Measurements from ENCODE around the gene HDGF. TPM values are rescaled to one million over a fixed set of nuclear protein-coding genes. Genes with fewer than 3 reads are reported as not detected.
"Not testable (repeated sequence)": the region's sequence is repeated elsewhere in the genome, so short reads cannot be mapped to it uniquely, and the experiment has no call there.

The HDGF gene
- total and polyA plus RNA-seq, 4 donors: 69.8 to 197 (median 157) TPM

- no peak overlapping the region for H3K27ac ChIP-seq (ENCODE audit: low read depth, low read length)
- peaks cover 20% of the 10 kb centered on the region for H3K4me1 ChIP-seq (ENCODE audit: control insufficient read depth, insufficient read depth, low read length)
- 80% methylated on average over 1 of the region's 8 CpGs for WGBS (ENCODE audit: insufficient coverage)
- H3K36me3 ChIP-seq (ENCODE audit: control insufficient read depth, insufficient read depth, low read length): peaks cover 8% of the 10 kb centered on the region
- no peak for DNase-seq (ENCODE audit: low read depth in 4 of 6, low spot score in 6 of 6)
- no peaks in the 10 kb centered on the region for H3K27me3 ChIP-seq (ENCODE audit: control insufficient read depth, insufficient read depth, low read length)
- H3K9me3 ChIP-seq (ENCODE audit: control insufficient read depth, insufficient read depth, low read length): no peaks in the 10 kb centered on the region
- peak overlapping the region; percentile 99 for H3K4me3 ChIP-seq (ENCODE audit: low read depth, low read length)
These were observed 17.3 kb upstream of the HDGF start for GRCh38 chr1:156768610-156769295.

GRCh38 chr1:156767879-156768604 lies 16.6 kb upstream of the HDGF start:
- peaks cover 20% of the 10 kb centered on the region for H3K4me1 ChIP-seq (ENCODE audit: control insufficient read depth, insufficient read depth, low read length)
- 0% methylated on average over 12 of the region's 31 CpGs for WGBS (ENCODE audit: insufficient coverage)
- no peaks in the 10 kb centered on the region for H3K27me3 ChIP-seq (ENCODE audit: control insufficient read depth, insufficient read depth, low read length)

GRCh38 chr1:156767101-156767878 lies 15.8 kb upstream of the HDGF start, which contains the start of gene PRCC:
PRCC (plus strand) TSS chr1:156767535; CDS start chr1:156767772, 237 bp downstream.
- WGBS (ENCODE audit: insufficient coverage): 0% methylated on average over 50 of the region's 50 CpGs
- peak within 1 kb of the TSS; percentile 99 for H3K4me3 ChIP-seq (ENCODE audit: low read depth, low read length)
- peaks cover 20% of the 10 kb centered on the region for H3K4me1 ChIP-seq (ENCODE audit: control insufficient read depth, insufficient read depth, low read length)

More at GRCh38 chr1:156767879-156768604, 16.6 kb upstream of the HDGF start:
- Histone ChIP-seq H3K36me3 (ENCODE audit: control insufficient read depth, insufficient read depth, low read length) (peaks cover 8% of the 10 kb centered on the region), H3K27ac (ENCODE audit: low read depth, low read length) (peak overlapping the region; percentile 98), H3K9me3 (ENCODE audit: control insufficient read depth, insufficient read depth, low read length) (no peaks in the 10 kb centered on the region), H3K4me3 (ENCODE audit: low read depth, low read length) (peak overlapping the region; percentile 99)
- no peak for DNase-seq (ENCODE audit: low read depth in 4 of 6, low spot score in 6 of 6)

GRCh38 chr1:156766298-156767100 lies 15.0 kb upstream of the HDGF start:
- H3K36me3 ChIP-seq (ENCODE audit: control insufficient read depth, insufficient read depth, low read length): peaks cover 6% of the 10 kb centered on the region
- H3K9me3 ChIP-seq (ENCODE audit: control insufficient read depth, insufficient read depth, low read length): no peaks in the 10 kb centered on the region
- peaks cover 18% of the 10 kb centered on the region for H3K4me1 ChIP-seq (ENCODE audit: control insufficient read depth, insufficient read depth, low read length)
- H3K27me3 ChIP-seq (ENCODE audit: control insufficient read depth, insufficient read depth, low read length): no peaks in the 10 kb centered on the region
- H3K4me3 ChIP-seq (ENCODE audit: low read depth, low read length): peak overlapping the region; percentile 99
- peak in 1 of 6 donors; percentile 57 for DNase-seq (ENCODE audit: low read depth in 4 of 6, low spot score in 6 of 6)
- peak overlapping the region; percentile 98 for H3K27ac ChIP-seq (ENCODE audit: low read depth, low read length)
- WGBS (ENCODE audit: insufficient coverage): 11% methylated on average over 12 of the region's 14 CpGs

More at GRCh38 chr1:156767101-156767878, 15.8 kb upstream of the HDGF start, which contains the start of gene PRCC:
- H3K9me3 ChIP-seq (ENCODE audit: control insufficient read depth, insufficient read depth, low read length): no peaks in the 10 kb centered on the region
- peak within 1 kb of the TSS; percentile 98 for H3K27ac ChIP-seq (ENCODE audit: low read depth, low read length)
- DNase-seq (ENCODE audit: low read depth in 4 of 6, low spot score in 6 of 6): peak; percentile 98 to 100 (median 100)
- no peaks in the 10 kb centered on the region for H3K27me3 ChIP-seq (ENCODE audit: control insufficient read depth, insufficient read depth, low read length)
- H3K36me3 ChIP-seq (ENCODE audit: control insufficient read depth, insufficient read depth, low read length): peaks cover 8% of the 10 kb centered on the region

- no CpG with 5 or more reads among the region's 5 CpGs for WGBS (ENCODE audit: insufficient coverage)
- DNase-seq (ENCODE audit: low read depth in 4 of 6, low spot score in 6 of 6): no peak
- Histone ChIP-seq H3K27ac (ENCODE audit: low read depth, low read length) (no peak overlapping the region), H3K27me3 (ENCODE audit: control insufficient read depth, insufficient read depth, low read length) (no peaks in the 10 kb centered on the region), H3K36me3 (ENCODE audit: control insufficient read depth, insufficient read depth, low read length) (no peaks in the 10 kb centered on the region), H3K4me3 (ENCODE audit: low read depth, low read length) (no peak overlapping the region), H3K9me3 (ENCODE audit: control insufficient read depth, insufficient read depth, low read length) (no peaks in the 10 kb centered on the region), H3K4me1 (ENCODE audit: control insufficient read depth, insufficient read depth, low read length) (peaks cover 15% of the 10 kb centered on the region)
These were observed 14.2 kb upstream of the HDGF start for GRCh38 chr1:156765666-156766065.

GRCh38 chr1:156765136-156765535 lies 13.7 kb upstream of the HDGF start:
- not testable (repeated sequence) for H3K27me3 ChIP-seq (ENCODE audit: control insufficient read depth, insufficient read depth, low read length); H3K4me3 ChIP-seq (ENCODE audit: low read depth, low read length); H3K36me3 ChIP-seq (ENCODE audit: control insufficient read depth, insufficient read depth, low read length); DNase-seq (ENCODE audit: low read depth in 4 of 6, low spot score in 6 of 6); H3K9me3 ChIP-seq (ENCODE audit: control insufficient read depth, insufficient read depth, low read length); H3K27ac ChIP-seq (ENCODE audit: low read depth, low read length)
- WGBS (ENCODE audit: insufficient coverage): 92% methylated on average over 7 of the region's 15 CpGs
- peaks cover 15% of the 10 kb centered on the region for H3K4me1 ChIP-seq (ENCODE audit: control insufficient read depth, insufficient read depth, low read length)

GRCh38 chr1:156760796-156761104 lies 9.3 kb upstream of the HDGF start:
- no peaks in the 10 kb centered on the region for H3K36me3 ChIP-seq (ENCODE audit: control insufficient read depth, insufficient read depth, low read length)
- H3K4me3 ChIP-seq (ENCODE audit: low read depth, low read length): no peak overlapping the region
- no peaks in the 10 kb centered on the region for H3K27me3 ChIP-seq (ENCODE audit: control insufficient read depth, insufficient read depth, low read length)
- 97% methylated on average over 2 of the region's 4 CpGs for WGBS (ENCODE audit: insufficient coverage)
- no peak for DNase-seq (ENCODE audit: low read depth in 4 of 6, low spot score in 6 of 6)
- no peaks in the 10 kb centered on the region for H3K9me3 ChIP-seq (ENCODE audit: control insufficient read depth, insufficient read depth, low read length)
- H3K4me1 ChIP-seq (ENCODE audit: control insufficient read depth, insufficient read depth, low read length): no peaks in the 10 kb centered on the region
- H3K27ac ChIP-seq (ENCODE audit: low read depth, low read length): no peak overlapping the region

- no peaks in the 10 kb centered on the region for H3K27me3 ChIP-seq (ENCODE audit: control insufficient read depth, insufficient read depth, low read length)
- no peaks in the 10 kb centered on the region for H3K9me3 ChIP-seq (ENCODE audit: control insufficient read depth, insufficient read depth, low read length)
- no peak for DNase-seq (ENCODE audit: low read depth in 4 of 6, low spot score in 6 of 6)
- no peaks in the 10 kb centered on the region for H3K4me1 ChIP-seq (ENCODE audit: control insufficient read depth, insufficient read depth, low read length)
- H3K4me3 ChIP-seq (ENCODE audit: low read depth, low read length): no peak overlapping the region
- 29% methylated on average over 1 of the region's 6 CpGs for WGBS (ENCODE audit: insufficient coverage)
- H3K36me3 ChIP-seq (ENCODE audit: control insufficient read depth, insufficient read depth, low read length): no peaks in the 10 kb centered on the region
- no peak overlapping the region for H3K27ac ChIP-seq (ENCODE audit: low read depth, low read length)
These were observed 8.8 kb upstream of the HDGF start for GRCh38 chr1:156760092-156760795.
